Vagina (tissue), 2 donors: Measurements from ENCODE around the gene RAB7B.

Experiments
- POLR2A ChIP-seq, 2 donors: fragments of 450-650 bp; IDR thresholded peaks; one replicate each; pipeline ENCODE4 v1.6.1; 2017; ENCODE audit warnings: antibody characterized with exemption in 2 of 2, mild to moderate bottlenecking in 2 of 2, moderate library complexity in 2 of 2
- POLR2AphosphoS5 ChIP-seq, 2 donors: sonication (generic); formaldehyde crosslinking; IDR thresholded peaks; one replicate each; pipeline ENCODE4 v1.9.0; 2017; ENCODE audit warnings: antibody characterized with exemption in 2 of 2, mild to moderate bottlenecking in 2 of 2, low read depth in 1 of 2; ENCODE audit not compliant: insufficient read depth in 1 of 2
- TF ChIP-seq, protein P1 (sequence below), 3 experiments: fragments of 450-650 bp in 2 of 3; fragments of 200-600 bp in 1 of 3; sonication (generic) in 1 of 3; IDR thresholded peaks; one replicate each; pipeline ENCODE4 v1.5.1; 2017 to 2019; ENCODE audit warnings: antibody characterized with exemption in 3 of 3, mild to moderate bottlenecking in 2 of 3, moderate library complexity in 2 of 3

DNA sequence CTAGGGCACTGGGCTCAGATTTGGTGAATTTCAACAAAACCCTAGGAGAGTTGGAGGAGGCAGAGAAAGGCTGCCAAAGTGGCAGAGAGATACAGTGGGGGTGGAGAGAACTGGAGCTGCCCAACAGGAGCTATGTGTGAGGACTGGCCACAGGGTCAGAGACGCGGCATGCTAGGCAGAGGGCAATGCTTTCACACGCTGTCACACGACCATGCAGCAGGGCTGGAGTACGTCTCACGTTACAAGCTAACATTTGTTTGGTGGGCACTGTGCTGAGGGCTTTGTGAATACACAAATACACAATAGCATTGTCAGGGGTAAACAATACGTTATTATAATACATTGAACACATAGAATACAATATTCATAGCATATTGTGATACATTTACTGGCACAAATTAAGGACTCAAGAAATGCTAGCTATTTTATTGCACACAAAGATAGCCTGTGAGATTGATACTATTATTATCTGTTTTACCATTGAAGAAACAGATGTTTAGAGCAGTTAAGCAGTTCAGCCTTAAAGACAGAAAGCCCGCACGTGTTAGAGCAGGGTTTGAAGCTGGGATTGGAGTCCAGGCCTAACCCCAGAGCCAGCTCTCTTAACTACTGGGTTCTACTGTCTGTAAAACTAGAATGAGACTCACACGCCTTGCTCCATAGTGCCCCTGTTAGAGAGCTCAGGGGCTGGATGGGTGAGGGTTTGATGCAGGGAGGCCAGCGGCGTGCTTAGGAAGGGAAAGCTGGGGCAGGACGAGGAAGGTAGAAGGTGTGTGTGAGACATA is 4.5 kb downstream of the RAB7B start:
- TF ChIP-seq, protein P1, sequence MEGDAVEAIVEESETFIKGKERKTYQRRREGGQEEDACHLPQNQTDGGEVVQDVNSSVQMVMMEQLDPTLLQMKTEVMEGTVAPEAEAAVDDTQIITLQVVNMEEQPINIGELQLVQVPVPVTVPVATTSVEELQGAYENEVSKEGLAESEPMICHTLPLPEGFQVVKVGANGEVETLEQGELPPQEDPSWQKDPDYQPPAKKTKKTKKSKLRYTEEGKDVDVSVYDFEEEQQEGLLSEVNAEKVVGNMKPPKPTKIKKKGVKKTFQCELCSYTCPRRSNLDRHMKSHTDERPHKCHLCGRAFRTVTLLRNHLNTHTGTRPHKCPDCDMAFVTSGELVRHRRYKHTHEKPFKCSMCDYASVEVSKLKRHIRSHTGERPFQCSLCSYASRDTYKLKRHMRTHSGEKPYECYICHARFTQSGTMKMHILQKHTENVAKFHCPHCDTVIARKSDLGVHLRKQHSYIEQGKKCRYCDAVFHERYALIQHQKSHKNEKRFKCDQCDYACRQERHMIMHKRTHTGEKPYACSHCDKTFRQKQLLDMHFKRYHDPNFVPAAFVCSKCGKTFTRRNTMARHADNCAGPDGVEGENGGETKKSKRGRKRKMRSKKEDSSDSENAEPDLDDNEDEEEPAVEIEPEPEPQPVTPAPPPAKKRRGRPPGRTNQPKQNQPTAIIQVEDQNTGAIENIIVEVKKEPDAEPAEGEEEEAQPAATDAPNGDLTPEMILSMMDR (IDR thresholded peaks at IDR 0.05): no peak
- TF ChIP-seq POLR2A (IDR thresholded peaks at IDR 0.05) (no peak), POLR2AphosphoS5 (IDR thresholded peaks at IDR 0.05; ENCODE audit: insufficient read depth in 1 of 2, low read depth in 1 of 2) (no peak)
